ENCODE measurements around the gene ATF7. TPM values are rescaled to one million over a fixed set of nuclear protein-coding genes. Genes with fewer than 3 reads are reported as not detected.

ATF7 gene
- total and polyA plus RNA-seq, 2 of the 13 experiments (the other 11 are each of a cell fraction or from before 2014, with no cell fraction given) = 9.6 to 16.2 TPM

GRCh38 chr12:53625946-53626701, at the start of gene ATF7 (continued):
- TF ChIP-seq TRIM22 (IDR thresholded peaks at IDR 0.05) (no peak), HMG20B (CRISPR knock-in tag; conservative IDR thresholded peaks at IDR 0.05) (no peak), NFE2 (CRISPR knock-in tag; IDR thresholded peaks at IDR 0.05) (no peak), ZNF367 (CRISPR knock-in tag; IDR thresholded peaks at IDR 0.05; ENCODE audit: borderline replicate concordance) (no peak), ZBTB2 (CRISPR knock-in tag; IDR thresholded peaks at IDR 0.05; ENCODE audit: low read depth) (no peak), NR0B2 (CRISPR knock-in tag; IDR thresholded peaks at IDR 0.05) (peak; percentile 36; the same call in 1 of the 2 replicates), ZNF737 (CRISPR knock-in tag; IDR thresholded peaks at IDR 0.05; ENCODE audit: borderline replicate concordance) (no peak), ZHX2 (IDR thresholded peaks at IDR 0.05; ENCODE audit: low read depth) (peak; percentile 76), ZHX2 (CRISPR knock-in tag; IDR thresholded peaks at IDR 0.05; ENCODE audit: borderline replicate concordance) (no peak), NFKB2 (CRISPR knock-in tag; IDR thresholded peaks at IDR 0.05; ENCODE audit: borderline replicate concordance) (no peak; the same call in 1 of the 2 replicates), ZNF773 (CRISPR knock-in tag; IDR thresholded peaks at IDR 0.05; ENCODE audit: borderline replicate concordance) (no peak), SNAI1 (CRISPR knock-in tag; IDR thresholded peaks at IDR 0.05; ENCODE audit: borderline replicate concordance) (no peak), ZNF761 (CRISPR knock-in tag; conservative IDR thresholded peaks at IDR 0.05) (0 out of 2 replicates have a peak, but pooled peaks have one; percentile 66), TBP (CRISPR knock-in tag; IDR thresholded peaks at IDR 0.05) (no peak), DMAP1 (CRISPR knock-in tag; IDR thresholded peaks at IDR 0.05) (peak; percentile 87; the same call in 1 of the 2 replicates), ZNF335 (CRISPR knock-in tag; IDR thresholded peaks at IDR 0.05) (peak; percentile 47; the same call in 1 of the 2 replicates), MAFK (conservative IDR thresholded peaks at IDR 0.05 in 1 of 2, IDR thresholded peaks at IDR 0.05 in 1 of 2; ENCODE audit: low read length in 2 of 2) (no peak), RFXANK (CRISPR knock-in tag; IDR thresholded peaks at IDR 0.05) (no peak), ZNF382 (CRISPR knock-in tag; IDR thresholded peaks at IDR 0.05; ENCODE audit: borderline replicate concordance) (no peak), CCDC6 (CRISPR knock-in tag; IDR thresholded peaks at IDR 0.05) (no peak; the same call in 1 of the 2 replicates), ZFP41 (CRISPR knock-in tag; IDR thresholded peaks at IDR 0.05; ENCODE audit: borderline replicate concordance) (no peak)

Data from HepG2 (cell line).